ENCODE results near the gene EHF. TPM values are rescaled to one million over a fixed set of nuclear protein-coding genes. Genes with fewer than 3 reads are reported as not detected.
"Not testable (repeated sequence)": the region's sequence is repeated elsewhere in the genome, so short reads cannot be mapped to it uniquely, and the experiment has no call there.

EHF gene
- total RNA-seq, 2 experiments from 2014 or later = 0.14 to 0.25 TPM

GRCh38 chr11:34674038-34674437 is 53.1 kb downstream of the EHF start:
- Mint-ChIP-seq H3K27me3 (peaks cover 20% of the 10 kb centered on the region), H3K4me3 (no peak overlapping the region), H3K27ac (no peak overlapping the region), H3K9me3 (ENCODE audit: low read depth) (peaks cover 5% of the 10 kb centered on the region), H3K4me1 (no peaks in the 10 kb centered on the region), H3K36me3 (ENCODE audit: low read depth) (no peaks in the 10 kb centered on the region)
- ChIA-PET POLR2A (no interaction called here), CTCF (no interaction called here)
- DNase-seq (no peak), ATAC-seq (no peak)
- intact Hi-C loops (cut with DNase I, micrococcal nuclease) = no loop called here

GRCh38 chr11:34676227-34676626 is 55.3 kb downstream of the EHF start:
- Mint-ChIP-seq H3K4me3 (no peak overlapping the region), H3K27me3 (peaks cover 17% of the 10 kb centered on the region), H3K27ac (no peak overlapping the region), H3K4me1 (no peaks in the 10 kb centered on the region), H3K36me3 (ENCODE audit: low read depth) (no peaks in the 10 kb centered on the region), H3K9me3 (ENCODE audit: low read depth) (peaks cover 5% of the 10 kb centered on the region)
- DNase-seq (no peak), ATAC-seq (no peak)
- intact Hi-C loops (cut with DNase I, micrococcal nuclease) = no loop called here
- ChIA-PET CTCF (no interaction called here), POLR2A (no interaction called here)

DNA sequence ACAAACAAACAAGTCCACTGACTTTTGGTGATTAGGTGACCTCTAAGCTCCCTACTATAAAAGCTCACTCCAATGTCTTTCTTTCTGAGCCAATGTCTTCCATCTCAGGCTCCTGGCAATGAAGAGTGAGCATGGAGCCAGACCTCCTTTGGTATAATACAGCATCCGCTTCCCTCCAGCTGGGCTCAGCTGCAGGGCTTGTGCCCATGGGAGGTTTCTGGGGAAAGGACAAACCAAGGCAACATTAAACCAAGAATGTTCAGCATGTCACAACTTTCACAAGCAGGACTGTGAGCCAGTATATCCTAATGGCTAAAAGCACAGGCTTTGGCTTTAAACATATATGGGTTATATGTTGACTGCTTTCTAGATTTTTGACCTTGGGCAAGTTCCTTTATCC is 58.8 kb downstream of the EHF start:
- Mint-ChIP-seq H3K36me3 (ENCODE audit: low read depth) (no peaks in the 10 kb centered on the region), H3K4me3 (no peak overlapping the region), H3K27me3 (peaks cover 13% of the 10 kb centered on the region), H3K27ac (no peak overlapping the region), H3K9me3 (ENCODE audit: low read depth) (no peaks in the 10 kb centered on the region), H3K4me1 (no peaks in the 10 kb centered on the region)
- intact Hi-C loops (cut with DNase I, micrococcal nuclease) = no loop called here
- no peak for DNase-seq
- ChIA-PET POLR2A (no interaction called here), CTCF (no interaction called here)
- ATAC-seq = no peak

- Mint-ChIP-seq H3K27me3 (peaks cover 13% of the 10 kb centered on the region), H3K36me3 (ENCODE audit: low read depth) (no peaks in the 10 kb centered on the region), H3K4me1 (peaks cover 1% of the 10 kb centered on the region), H3K27ac (no peak overlapping the region), H3K4me3 (no peak overlapping the region), H3K9me3 (ENCODE audit: low read depth) (no peaks in the 10 kb centered on the region)
- DNase-seq = no peak
- intact Hi-C loops (cut with DNase I, micrococcal nuclease) = no loop called here
- POLR2A ChIA-PET = no interaction called here
- CTCF ChIA-PET = no interaction called here
- no peak for ATAC-seq
Measured at GRCh38 chr11:34680206-34680605, 59.3 kb downstream of the EHF start.

GRCh38 chr11:34680918-34681586 is 60.2 kb downstream of the EHF start:
- CTCF ChIA-PET = interaction anchor here (0.6 to 1.2 kb wide), 2 partner anchors 8 to 485 kb away, joined by 3 read pairs; no protein-coding TSS in a partner anchor
- Mint-ChIP-seq H3K9me3 (ENCODE audit: low read depth) (no peaks in the 10 kb centered on the region), H3K36me3 (ENCODE audit: low read depth) (no peaks in the 10 kb centered on the region)

DNA sequence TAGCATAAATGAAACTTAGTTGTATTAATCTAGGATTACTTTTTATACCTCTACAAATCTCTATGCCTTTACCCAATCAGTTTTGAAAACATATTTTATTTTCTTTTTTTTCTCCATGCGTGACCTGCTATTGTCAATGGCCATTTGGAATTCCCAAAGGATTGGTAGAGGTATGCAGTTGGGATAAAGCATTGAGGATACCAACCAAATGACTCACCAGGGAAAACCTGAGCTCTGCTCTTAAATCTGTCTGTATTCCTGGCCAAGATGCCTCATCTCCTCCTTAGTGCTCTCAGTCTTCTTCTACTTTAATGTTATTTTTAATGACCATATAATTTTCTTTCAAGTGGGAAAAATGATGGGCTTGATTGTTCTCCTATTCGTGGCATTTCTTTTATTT is 61.9 kb downstream of the EHF start:
- CTCF ChIA-PET = interaction anchor here (1.0 kb wide), 1 partner anchor 33 kb away, joined by 3 read pairs; no protein-coding TSS in a partner anchor

More at GRCh38 chr11:34680918-34681586, 60.2 kb downstream of the EHF start:
- Mint-ChIP-seq H3K27me3 (peaks cover 12% of the 10 kb centered on the region), H3K4me3 (no peak overlapping the region), H3K27ac (no peak overlapping the region), H3K4me1 (peaks cover 3% of the 10 kb centered on the region)
- POLR2A ChIA-PET = no interaction called here
- ATAC-seq (no peak), DNase-seq (no peak)
- intact Hi-C loops (cut with DNase I, micrococcal nuclease) = no loop called here

GRCh38 chr11:34683396-34683795 is 62.5 kb downstream of the EHF start:
- CTCF ChIA-PET = interaction anchor here (1.0 kb wide), 1 partner anchor 34 kb away, joined by 3 read pairs; no protein-coding TSS in a partner anchor
- H3K27me3 Mint-ChIP-seq = peaks cover 7% of the 10 kb centered on the region
- POLR2A ChIA-PET = no interaction called here
- DNase-seq (no peak), ATAC-seq (no peak)
- no peaks in the 10 kb centered on the region for H3K9me3 Mint-ChIP-seq (ENCODE audit: low read depth)
- intact Hi-C loops (cut with DNase I, micrococcal nuclease) = no loop called here
- H3K4me3 Mint-ChIP-seq = no peak overlapping the region
- peaks cover 3% of the 10 kb centered on the region for H3K4me1 Mint-ChIP-seq
- H3K27ac Mint-ChIP-seq = no peak overlapping the region
- H3K36me3 Mint-ChIP-seq (ENCODE audit: low read depth) = no peaks in the 10 kb centered on the region

More for the DNA sequence above, 61.9 kb downstream of the EHF start:
- peaks cover 3% of the 10 kb centered on the region for H3K4me1 Mint-ChIP-seq
- peaks cover 7% of the 10 kb centered on the region for H3K27me3 Mint-ChIP-seq
- ATAC-seq = no peak
- no peak for DNase-seq
- H3K27ac Mint-ChIP-seq = no peak overlapping the region
- intact Hi-C loops (cut with DNase I, micrococcal nuclease) = no loop called here
- no peak overlapping the region for H3K4me3 Mint-ChIP-seq
- POLR2A ChIA-PET = interaction anchor here (0.7 kb wide), 1 partner anchor 470 kb away, joined by 3 read pairs; no protein-coding TSS in a partner anchor
- no peaks in the 10 kb centered on the region for H3K36me3 Mint-ChIP-seq (ENCODE audit: low read depth)
- no peaks in the 10 kb centered on the region for H3K9me3 Mint-ChIP-seq (ENCODE audit: low read depth)

DNA sequence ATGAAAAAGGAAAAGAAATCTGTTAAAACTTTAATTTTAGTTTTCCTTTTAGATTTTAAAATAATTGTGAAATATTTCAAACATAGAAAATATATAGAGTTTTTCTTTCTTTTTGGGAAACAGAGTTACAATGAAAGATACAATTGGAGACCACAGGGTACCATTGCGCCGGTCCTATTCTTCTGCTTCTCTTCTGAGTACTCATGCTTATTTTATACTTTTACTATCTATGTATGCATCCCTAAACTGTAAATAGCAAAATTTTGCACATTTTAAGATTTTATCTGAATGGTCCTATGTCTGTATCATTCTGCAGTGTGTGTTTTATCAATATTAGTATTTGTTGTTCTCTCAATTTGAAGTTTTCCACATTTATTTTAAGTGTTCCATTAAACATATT is 65.0 kb downstream of the EHF start:
- CTCF ChIA-PET = no interaction called here
- DNase-seq (no peak), ATAC-seq (no peak)
- Mint-ChIP-seq H3K27me3 (peaks cover 4% of the 10 kb centered on the region), H3K27ac (no peak overlapping the region), H3K36me3 (ENCODE audit: low read depth) (no peaks in the 10 kb centered on the region), H3K4me3 (no peak overlapping the region), H3K9me3 (ENCODE audit: low read depth) (no peaks in the 10 kb centered on the region), H3K4me1 (peaks cover 3% of the 10 kb centered on the region)
- intact Hi-C loops (cut with DNase I, micrococcal nuclease) = no loop called here
- POLR2A ChIA-PET = no interaction called here

GRCh38 chr11:34692299-34692698 is 71.4 kb downstream of the EHF start:
- H3K27me3 Mint-ChIP-seq; H3K27ac Mint-ChIP-seq; H3K9me3 Mint-ChIP-seq (ENCODE audit: low read depth); H3K4me1 Mint-ChIP-seq; intact Hi-C loops (cut with DNase I, micrococcal nuclease); DNase-seq; POLR2A ChIA-PET; ATAC-seq; H3K36me3 Mint-ChIP-seq (ENCODE audit: low read depth); H3K4me3 Mint-ChIP-seq; CTCF ChIA-PET: not testable (repeated sequence)

DNA sequence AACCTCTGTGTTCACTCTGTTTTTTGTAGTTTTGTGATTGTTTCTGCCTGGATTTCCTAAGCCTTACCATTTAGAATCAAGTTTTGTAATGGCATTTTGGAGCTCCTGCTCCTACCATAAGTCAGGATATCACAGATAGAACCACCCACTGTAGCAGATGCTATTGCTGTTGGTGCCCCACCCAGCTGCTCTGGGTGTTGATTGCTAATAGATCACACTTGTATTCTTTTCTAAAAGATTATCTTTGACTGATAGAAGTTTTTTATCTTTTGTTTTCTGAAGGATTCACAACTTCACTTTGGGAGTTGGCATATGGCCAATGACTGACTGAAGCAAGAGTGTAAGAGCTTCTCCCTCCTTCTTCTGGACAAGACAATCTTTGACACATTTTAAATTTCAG is 76.0 kb downstream of the EHF start:
- Mint-ChIP-seq H3K27ac (no peak overlapping the region), H3K27me3 (peaks cover 17% of the 10 kb centered on the region), H3K4me3 (no peak overlapping the region), H3K9me3 (ENCODE audit: low read depth) (no peaks in the 10 kb centered on the region), H3K36me3 (ENCODE audit: low read depth) (no peaks in the 10 kb centered on the region), H3K4me1 (no peaks in the 10 kb centered on the region)
- intact Hi-C loops (cut with DNase I, micrococcal nuclease) = no loop called here
- DNase-seq (no peak), ATAC-seq (no peak)
- CTCF ChIA-PET = no interaction called here
- POLR2A ChIA-PET = no interaction called here

DNA sequence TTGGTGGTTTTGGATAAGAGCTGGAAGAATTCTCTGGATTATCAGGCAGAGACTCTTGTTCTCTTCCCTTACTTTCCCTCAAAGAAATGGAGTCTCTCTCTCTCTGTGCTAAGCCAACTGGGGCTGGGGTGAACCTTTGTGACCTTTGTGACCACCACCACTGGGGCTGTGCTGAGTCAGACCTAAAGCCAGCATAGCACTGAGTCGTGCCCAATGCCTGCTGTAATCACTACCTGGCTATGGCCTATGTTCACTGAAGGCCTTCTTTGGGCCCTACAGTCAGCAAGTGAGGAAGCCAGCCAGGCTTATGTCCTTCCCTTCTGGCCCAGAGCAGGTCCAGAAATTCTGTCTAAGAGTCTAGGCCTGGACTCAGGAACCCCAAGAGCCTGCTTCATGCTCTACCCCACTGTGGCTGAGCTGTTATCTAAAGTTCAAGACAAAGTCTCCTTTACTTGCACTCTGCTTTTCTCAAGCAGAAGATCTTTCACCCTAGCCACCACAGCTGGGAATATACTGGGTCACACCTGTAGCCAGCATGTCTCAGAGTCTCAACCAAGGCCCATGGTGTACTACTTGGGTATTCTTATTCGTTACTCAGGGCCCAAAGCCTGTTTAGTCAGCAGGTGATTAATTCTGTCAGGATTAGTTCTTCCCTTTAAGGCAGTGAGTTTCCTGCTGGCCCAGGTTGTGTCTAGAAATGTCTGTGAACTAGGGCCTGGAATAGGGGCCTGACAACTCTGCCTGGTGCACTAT is 86.0 kb downstream of the EHF start:
- peaks cover 5% of the 10 kb centered on the region for H3K9me3 Mint-ChIP-seq (ENCODE audit: low read depth)
- no peaks in the 10 kb centered on the region for H3K36me3 Mint-ChIP-seq (ENCODE audit: low read depth)
- H3K27ac Mint-ChIP-seq = no peak overlapping the region
- DNase-seq = no peak
- H3K4me3 Mint-ChIP-seq = no peak overlapping the region
- CTCF ChIA-PET = interaction anchor here (1.1 to 1.2 kb wide), 2 partner anchors 120 to 132 kb away, joined by 3 to 4 read pairs; no protein-coding TSS in a partner anchor
- H3K27me3 Mint-ChIP-seq = peaks cover 12% of the 10 kb centered on the region
- H3K4me1 Mint-ChIP-seq = no peaks in the 10 kb centered on the region
- intact Hi-C loops (cut with DNase I, micrococcal nuclease) = no loop called here
- POLR2A ChIA-PET = no interaction called here
- ATAC-seq = no peak

DNA sequence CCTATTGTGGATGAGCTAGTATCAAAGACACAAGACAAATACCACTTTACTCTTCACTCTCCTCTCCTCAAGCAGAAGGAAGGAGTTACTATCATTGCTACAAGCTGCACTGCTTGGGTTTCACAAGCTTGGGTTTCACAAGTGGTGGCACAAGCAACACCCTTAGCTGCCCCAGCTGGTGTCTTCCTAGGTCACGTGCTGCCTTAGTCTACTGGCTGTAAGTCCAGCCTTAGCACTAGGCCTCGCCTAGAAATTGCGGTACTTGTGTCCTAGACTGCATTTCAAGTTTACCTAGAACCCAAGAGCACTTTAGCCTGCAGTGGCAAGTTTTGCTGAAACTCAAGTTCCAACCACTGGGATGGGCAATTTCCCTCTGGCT is 86.6 kb downstream of the EHF start:
- DNase-seq (no peak), ATAC-seq (no peak)
- H3K4me1 Mint-ChIP-seq = no peaks in the 10 kb centered on the region
- H3K9me3 Mint-ChIP-seq (ENCODE audit: low read depth) = peaks cover 9% of the 10 kb centered on the region
- no peak overlapping the region for H3K4me3 Mint-ChIP-seq
- POLR2A ChIA-PET = no interaction called here
- H3K27ac Mint-ChIP-seq = no peak overlapping the region
- H3K36me3 Mint-ChIP-seq (ENCODE audit: low read depth) = no peaks in the 10 kb centered on the region
- intact Hi-C loops (cut with DNase I, micrococcal nuclease) = no loop called here
- CTCF ChIA-PET = no interaction called here
- H3K27me3 Mint-ChIP-seq = peaks cover 11% of the 10 kb centered on the region
